GM21528 (cell line): ENCODE data around the gene M1AP.
A peak's percentile ranks its signal among the peaks of the same experiment; 100 is the strongest.

Source experiments
- ATAC-seq: cut with Tn5 transposase; IDR thresholded peaks from one replicate; pipeline ENCODE4 v1.9.1; 2021; ENCODE audit warnings: mild to moderate bottlenecking, moderate library complexity; ENCODE audit not compliant: unreplicated experiment, low FRiP score

M1AP gene

DNA sequence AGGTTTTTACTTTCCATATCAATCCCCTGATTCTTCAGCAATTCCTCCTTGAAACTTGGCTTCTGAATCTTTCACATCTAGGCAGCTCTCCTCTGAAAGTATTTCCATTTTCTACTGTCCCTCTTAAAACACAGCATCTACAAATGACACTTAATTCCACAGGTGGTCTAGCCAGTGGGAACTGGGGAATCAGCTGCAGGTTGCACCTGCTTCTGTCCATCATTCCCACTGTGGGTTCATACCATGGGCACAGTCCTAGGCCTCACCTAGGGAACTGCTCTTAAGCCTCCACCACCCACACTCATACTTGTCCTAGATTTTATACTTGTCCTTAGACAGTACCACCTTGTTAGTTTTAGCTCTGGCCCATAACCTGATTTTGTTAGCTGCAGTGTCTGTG is 96.6 kb downstream of the M1AP start:
- ATAC-seq, result no peak

DNA sequence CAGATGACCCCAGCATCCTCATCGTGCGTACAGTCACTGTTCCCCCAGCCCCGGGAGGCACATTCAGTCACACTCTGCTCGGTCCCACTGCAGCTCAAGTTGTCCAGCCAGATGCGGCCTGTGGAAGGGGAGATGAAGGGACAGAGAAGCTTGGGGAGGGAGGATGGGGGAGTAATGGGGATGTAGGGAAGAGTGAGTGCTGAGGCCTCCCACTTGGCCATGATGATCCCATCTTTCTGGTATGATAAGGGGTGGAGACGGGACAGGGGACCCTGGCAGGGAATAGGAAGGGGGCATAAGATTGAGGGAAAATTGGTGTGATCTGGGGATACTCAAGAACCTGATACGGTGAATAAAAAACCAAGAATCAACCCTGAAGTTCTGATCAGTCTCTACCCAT is 97.9 kb downstream of the M1AP start:
- no peak for ATAC-seq

DNA sequence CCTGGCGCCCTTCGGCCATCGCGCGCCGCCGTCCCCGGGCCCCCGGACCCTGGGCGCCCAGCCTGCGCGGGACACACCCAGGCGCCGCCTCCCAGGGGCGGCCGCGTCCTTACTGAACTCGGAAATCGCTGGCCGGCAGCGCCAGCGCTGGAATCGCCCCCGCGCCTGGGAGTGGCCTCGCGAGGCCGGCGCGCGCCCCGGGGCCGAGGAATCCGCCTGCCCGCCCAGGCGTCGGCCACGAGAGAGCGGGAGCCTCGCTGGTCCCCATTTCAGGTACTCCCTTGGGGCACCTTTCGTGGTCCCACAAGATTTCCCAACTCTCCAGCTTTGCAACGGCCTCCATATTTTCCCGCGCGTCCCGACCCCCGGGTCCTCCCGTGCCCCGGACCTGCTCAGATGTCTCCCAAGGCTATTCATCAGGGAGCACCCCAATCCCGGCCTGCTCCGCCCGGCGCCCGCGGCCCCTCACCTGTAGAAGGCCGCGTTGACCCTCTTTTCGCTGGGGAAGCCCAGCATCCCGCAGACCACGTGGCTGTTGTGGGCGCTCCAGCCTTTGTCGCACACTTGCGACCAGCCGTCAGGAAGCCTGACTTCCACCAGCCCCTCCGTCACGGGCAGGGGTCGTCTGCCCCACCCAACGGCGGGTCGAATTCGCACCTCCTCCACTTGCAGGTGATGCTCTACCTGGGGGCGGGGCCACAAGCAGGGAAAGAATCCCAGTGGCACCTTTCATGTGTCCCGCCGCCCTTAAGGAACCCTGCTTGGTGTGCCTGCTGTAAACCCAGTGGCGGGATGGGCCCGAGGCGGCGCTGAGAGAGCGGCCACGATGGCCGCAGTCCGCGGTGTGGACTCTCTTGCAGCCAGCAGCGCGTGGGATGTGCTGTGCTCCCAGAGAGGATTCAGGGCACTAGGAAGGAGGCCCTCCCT is 99.0 kb downstream of the M1AP start:
- ATAC-seq, result peak; percentile 49

DNA sequence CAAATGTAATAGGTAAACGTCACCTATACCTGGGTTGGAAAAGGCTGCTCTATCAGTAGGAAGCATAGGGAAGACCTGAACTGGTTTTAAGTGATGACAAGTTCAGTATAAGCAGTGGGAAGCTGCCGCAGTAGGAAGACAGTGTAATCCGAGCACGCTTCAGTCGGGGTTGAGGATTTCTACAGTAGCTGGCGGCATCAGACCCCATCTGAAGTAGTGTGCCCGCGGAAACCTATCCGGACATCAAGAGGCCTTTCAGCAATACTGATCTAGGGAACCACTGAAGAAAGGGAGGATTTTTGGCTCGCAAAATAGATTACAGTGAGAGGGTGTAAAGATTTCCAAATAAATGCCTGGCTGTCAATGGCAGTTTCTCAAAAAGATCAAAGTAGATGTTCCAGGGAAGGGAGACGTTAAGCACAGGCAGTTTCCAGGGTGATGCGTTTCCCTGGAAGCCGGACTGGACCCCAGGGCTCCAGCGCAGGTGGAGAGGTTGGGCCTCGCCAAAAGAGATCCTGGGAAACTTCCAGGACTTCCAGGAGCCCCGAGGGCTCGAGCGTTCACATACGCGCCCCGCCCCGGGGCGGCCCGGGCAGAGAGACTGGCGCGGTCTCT is 99.7 kb downstream of the M1AP start:
- ATAC-seq, result no peak

DNA sequence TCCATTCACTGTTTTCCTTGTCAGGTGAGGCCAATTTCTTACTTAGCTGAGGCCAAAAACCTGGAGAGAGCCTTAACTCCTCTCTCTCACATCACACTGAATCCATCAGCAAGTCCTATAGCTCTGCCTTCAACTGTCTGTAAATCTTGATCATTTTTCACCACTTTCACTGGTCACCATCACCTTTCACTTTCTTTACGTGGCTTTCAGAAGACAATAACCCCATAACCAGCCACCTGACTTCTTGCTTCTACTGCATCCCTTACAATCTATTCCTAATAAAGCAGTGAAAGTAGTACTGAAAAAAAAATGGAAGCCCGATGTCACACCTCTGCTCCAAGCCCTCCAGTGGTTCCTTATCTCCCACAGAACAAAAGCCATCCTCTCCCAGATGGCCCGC is 102.1 kb downstream of the M1AP start:
- ATAC-seq, result no peak

DNA sequence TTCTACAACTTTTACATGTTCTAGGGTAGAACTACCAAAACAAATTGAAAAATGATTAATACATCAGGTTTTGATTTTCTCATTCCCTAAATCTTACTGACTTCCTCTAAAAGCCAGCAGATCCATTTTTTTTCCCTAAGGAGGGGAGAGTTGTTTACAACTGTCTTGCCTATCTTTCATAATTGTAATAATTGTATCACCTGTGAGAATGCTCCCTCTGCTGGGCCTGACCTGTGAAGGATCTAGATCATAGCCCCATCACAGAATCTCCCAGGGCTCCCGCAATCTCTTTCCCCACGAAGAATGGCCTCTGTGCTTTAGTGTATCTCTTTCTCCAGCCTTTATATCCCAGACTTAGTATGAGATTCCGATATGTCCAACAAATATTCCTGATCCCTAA is 103.5 kb downstream of the M1AP start:
- no peak for ATAC-seq

DNA sequence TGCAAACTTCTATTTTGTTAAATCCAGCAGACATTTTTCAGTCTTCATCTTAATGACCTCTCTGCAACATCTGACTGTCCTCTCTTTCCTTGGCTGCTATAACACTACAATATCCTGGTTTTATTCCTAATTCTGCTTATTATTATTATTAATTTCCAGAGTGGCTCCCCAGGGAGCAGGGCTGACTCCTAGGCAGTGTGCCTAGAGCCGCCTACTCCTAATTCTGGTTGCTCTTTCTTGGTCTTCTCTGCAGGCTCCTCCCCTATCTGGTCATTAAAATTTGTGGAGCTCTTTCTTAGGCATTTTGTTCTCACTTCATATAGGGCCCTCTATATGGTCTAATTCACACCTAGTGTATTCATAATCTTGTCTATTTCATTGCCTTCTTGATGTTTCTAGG is 105.2 kb downstream of the M1AP start:
- no peak for ATAC-seq

DNA sequence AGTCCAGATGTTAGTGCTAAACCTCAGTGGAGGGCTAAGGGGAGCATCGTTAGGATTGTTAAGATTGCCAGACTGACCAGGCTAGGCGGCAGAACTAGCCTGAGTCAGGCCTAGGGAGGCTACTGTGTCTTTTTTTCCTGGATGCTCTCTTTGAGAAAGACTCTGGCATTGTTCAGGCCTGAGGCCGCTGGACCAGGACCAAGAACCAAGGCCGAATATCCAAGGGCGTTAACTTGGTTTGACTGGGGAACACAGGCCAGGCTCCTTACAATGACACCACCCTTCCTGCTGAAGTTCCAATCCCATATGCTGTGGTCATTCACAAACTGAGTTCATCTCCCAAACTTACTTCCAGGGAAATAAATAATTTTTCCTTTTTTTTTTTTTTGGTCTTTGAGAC is 107.8 kb downstream of the M1AP start:
- no peak for ATAC-seq

DNA sequence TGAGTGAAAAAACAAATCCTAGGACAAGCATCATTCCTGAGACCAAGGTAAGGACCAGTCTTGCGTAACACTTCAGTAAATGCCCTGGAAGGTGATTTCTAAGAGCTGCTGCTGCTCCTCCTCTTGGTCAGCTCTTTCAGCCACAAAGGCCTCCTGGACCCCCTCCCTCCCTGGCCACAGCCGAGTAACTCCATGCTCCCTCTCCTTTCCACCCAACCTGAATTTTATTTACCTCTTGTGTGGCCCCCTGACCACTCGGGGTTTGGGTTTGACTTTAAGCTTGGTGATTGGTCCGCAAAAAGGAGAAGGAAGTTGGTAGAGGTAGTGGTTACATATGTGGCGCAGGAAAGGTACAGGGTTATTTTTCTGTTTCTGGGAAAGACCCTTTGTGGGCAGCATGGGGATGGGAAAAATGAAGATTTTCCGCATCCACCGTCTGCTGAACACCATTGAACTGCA is 109.2 kb downstream of the M1AP start:
- ATAC-seq, result no peak

DNA sequence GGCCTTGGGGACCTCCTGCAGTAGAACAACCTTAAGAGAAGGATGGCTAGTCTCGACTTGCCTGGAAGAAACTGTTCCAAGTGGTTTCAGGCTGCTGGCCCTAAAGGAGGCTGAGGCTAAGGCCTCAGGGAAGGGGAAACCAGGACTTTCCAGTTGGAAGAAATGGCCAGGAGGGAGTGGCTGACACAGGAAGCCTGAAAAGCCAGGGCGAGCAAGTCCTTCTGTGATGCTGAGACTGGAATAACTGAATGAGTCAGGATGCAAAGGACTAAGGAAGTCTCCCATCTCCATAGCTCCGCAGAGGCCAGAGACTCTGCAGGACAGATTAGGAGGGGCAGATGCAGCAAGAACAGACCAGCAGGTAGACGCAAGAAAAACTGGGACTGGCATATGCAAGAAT is 111.0 kb downstream of the M1AP start:
- ATAC-seq, result no peak

DNA sequence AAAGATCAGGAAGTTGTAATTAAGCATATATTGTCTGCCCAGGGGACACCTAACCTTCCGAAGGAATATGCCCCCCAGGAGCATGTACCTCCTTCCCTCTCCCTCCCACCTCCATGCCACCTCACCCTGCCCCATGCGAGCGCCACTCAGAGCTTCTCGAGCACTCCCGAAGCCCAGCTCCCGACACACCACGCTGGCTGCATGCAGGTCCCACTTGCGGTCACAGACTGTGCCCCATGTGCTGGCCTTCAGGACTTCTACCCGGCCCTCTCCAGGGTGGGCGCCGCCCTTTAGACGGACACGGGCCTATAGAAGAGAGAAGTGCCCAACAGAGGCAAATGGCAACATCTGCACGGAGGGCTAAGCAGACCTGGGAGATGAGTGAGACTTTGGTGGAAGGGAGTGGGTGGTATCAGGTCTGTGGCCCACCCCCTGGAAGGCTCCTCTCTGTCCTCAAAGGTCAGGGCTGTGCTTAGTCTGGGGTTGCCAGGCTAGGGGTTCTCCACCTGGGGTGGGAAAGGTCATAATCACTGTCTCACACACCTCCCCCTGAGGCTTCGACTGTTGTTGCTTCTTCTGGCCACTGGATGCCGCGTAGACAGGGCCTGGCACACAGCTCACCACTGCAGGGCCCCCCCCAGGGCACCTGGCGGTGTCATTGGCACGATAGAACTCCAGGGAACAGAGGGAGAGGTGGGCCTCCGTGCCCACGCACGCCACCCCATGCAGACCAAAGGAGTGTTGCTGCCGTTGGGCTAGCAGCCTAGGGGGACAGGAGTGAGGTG is 111.8 kb downstream of the M1AP start:
- no peak for ATAC-seq

DNA sequence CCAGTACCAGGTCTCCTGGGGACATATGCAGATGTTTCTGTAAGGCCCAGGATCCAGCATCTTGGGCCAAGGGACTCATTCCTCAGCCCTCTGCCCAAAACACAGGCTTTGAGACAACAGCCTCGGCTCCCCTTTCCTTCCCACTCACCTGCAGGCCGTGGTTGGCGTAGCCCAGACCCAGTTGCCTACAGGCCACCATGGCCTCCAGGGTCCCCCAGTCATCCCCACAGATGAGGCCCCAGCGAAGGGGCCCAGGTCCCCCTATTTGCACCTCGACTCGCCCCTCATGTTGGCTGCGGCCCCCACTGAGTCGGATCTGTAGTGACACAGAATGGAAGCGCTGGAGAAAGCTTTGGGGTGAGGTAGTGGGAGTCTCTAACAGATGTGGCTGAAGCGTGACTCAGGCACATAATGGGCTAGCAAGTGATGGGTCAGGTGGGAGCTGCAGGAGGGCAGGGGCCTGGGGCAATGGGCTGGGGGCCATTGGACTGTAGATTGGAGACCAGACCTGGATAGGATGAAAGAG is 112.6 kb downstream of the M1AP start:
- ATAC-seq, result no peak

DNA sequence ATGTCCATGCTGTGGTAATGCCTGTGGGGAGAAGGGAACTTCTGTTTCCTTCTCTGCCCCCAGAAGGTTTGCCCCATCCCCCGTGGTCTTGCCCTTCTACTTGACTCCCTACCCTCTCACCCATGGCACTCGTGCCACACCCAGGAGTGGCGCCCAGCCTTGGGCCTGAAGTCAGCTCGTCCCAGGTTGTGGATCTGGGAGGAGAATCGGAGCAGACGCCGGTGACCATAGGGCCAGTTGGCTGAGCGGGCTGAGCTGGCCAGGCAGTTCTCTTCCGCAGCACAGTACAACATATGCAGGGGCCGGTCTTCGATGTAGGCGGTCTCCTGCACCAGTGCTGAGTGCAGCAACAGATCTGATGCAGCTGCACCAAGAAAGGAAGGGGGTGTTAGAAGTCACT is 113.7 kb downstream of the M1AP start:
- ATAC-seq, result no peak

DNA sequence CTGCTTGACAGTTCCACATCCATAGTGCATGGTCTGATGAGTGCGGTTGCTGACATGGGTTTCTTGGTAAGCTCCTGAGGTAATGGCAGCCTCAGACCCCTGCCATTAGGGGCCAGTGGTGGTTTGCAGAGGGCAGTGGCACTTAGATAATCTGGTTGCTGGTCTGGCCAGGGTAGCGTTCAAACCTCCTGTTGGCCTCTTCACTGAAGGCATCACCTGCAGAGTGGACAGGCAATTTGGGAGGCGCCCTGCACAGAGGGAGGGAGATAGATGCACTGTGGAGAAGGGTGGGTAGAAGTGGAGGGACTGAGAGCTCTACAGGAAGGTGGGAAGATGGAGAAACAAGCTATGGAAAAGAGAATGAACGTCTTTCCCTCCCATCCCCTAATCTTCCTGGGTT is 114.7 kb downstream of the M1AP start:
- ATAC-seq, result no peak

DNA sequence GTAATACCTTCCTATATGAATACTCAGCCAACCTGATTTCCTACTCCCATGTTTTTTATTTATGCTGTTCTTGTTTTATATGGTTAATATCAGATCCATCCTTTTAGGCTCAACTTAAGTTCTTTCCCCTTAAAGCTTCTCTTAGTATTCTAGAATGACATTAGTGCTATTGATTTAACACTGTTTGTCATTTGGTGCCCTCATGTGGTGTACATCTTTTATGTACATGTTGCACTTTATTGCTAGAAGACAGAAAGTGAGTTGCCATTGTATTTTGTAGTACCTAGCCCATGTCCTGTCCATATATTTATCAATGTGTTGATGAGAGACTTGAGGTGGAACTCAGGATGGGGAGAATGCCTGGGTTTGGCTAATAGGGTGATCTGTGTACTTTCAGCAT is 115.9 kb downstream of the M1AP start:
- ATAC-seq, result no peak

DNA sequence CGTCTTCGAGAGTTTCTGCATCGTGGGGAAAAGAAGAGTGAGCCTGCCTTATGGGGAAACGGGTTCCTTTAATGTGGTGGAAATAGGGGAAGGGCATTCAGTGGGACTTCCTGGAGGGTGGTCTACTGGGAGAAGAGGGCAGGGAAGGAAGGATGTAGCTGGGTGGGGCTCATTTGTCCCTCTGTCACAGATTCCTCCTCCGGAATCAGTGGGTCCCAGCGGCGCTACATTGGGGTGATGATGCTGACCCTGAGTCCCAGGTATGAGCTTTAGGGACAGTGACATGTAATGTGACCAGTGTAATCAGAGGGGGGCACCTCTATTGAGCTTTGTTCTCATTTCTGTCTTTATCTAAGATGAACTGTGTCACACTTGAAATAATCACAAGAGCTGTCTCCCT is 116.5 kb downstream of the M1AP start:
- ATAC-seq, result no peak

DNA sequence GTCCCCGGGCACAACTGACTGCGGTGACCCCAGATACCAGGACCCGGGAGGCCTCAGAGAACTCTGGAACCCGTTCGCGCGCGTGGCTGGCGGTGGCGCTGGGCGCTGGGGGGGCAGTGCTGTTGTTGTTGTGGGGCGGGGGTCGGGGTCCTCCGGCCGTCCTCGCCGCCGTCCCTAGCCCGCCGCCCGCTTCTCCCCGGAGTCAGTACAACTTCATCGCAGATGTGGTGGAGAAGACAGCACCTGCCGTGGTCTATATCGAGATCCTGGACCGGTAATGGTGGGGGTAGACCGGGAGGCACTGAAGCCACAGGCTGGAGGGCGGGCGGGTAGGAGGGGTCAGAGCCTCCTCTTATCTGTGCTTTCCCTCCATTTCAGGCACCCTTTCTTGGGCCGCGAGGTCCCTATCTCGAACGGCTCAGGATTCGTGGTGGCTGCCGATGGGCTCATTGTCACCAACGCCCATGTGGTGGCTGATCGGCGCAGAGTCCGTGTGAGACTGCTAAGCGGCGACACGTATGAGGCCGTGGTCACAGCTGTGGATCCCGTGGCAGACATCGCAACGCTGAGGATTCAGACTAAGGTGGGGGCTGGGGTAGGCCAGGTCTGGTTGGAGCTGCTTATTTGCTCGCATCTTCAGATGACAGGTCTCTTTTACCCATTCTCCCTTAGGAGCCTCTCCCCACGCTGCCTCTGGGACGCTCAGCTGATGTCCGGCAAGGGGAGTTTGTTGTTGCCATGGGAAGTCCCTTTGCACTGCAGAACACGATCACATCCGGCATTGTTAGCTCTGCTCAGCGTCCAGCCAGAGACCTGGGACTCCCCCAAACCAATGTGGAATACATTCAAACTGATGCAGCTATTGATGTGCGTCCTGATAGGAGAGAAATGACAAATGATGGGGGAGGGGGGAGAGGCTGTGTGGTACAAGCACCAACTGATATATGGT is 117.6 kb downstream of the M1AP start:
- peak; percentile 22 for ATAC-seq

DNA sequence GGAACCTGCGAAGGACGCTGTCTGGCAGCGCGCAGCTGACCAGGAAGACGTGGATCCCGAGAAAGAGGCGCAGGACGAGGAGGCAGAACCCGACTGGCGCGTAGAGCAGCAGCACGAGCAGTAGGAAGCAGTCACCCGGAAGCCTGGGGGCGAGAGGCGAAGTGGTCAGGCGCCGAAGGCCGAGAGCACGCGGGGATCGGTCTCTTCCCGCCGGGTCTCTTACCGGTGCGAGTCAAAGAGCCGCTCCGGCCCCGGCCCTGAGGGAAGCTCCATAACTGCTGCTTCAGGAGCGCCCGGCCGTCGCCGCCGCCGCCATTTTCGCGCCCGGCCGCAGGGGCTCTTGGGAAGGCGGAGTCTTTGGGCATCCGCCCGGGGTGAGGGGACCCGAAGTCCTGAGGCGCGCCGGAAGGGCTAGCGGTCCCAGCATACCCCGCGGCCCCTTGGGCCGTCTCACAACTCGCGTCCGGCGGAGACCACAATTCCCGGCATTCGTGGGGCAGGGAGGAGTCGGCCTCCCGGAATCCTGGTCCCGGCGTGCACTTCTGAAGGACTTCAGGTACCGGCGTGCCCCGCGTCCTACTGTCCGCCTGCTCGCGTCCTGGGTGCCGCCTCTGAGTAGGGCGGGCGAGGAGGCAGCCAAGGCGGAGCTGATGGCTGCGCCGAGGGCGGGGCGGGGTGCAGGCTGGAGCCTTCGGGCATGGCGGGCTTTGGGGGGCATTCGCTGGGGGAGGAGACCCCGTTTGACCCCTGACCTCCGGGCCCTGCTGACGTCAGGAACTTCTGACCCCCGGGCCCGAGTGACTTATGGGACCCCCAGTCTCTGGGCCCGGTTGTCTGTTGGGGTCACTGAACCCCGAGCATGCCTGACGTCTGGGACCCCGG is 118.5 kb downstream of the M1AP start, which contains the start of the genes AUP1 and HTRA2:
Gene AUP1, minus strand, starts transcription at position 350 of the 882 bp plus-strand sequence. Its CDS starts 77 bp downstream, at position 273.
Gene HTRA2, plus strand, starts transcription at position 577 of the 882 bp plus-strand sequence. Its CDS starts 74 bp downstream, at position 651.
- ATAC-seq, result peak; percentile 79
